HG03280 (cell line): ENCODE measurements around the gene TSPAN7.

Source experiments
- ATAC-seq: cut with Tn5 transposase; IDR thresholded peaks from one replicate; pipeline ENCODE4 v1.9.1; 2021; ENCODE audit warnings: mild to moderate bottlenecking, moderate library complexity; ENCODE audit not compliant: unreplicated experiment

The TSPAN7 gene

GRCh38 chrX:38679695-38680094 is 118.4 kb downstream of the TSPAN7 start:
- ATAC-seq: no peak

DNA sequence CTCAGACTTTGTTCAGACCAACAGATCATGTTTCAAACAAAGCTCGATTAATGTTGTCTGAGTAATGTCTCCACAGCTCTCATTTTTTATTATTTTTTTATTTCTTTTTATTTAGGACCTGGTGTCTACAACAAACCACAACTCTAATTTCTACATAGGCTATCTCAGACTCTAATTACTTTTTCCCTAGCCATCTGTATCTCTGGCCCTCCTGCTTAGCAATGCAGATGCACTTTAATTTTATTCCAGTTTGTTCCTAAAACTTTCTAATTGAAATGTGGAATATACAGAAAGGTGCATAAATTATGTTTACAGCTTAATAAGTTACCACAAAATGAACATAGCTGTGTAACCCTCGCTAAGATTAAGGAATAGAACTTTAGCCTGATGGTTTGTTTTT is 120.8 kb downstream of the TSPAN7 start:
- no peak for ATAC-seq

DNA sequence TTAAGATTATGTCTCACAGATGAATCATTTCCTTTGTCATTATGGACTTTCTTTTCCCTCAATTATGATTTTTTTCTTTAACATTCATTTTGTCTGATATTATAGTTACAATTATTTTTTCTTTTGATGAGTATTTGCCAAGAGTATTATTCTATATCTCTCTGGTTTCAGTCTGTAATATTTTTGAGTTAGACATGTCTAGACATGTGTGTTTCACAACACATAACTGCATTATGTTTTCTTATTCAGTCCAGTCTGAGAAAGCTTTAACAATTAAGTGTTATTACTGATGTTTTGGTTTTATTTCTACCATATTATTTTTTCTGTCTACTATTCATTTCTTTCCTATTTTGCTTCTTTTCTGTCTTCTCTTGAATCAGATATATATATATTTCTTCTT is 131.6 kb downstream of the TSPAN7 start:
- ATAC-seq: no peak

GRCh38 chrX:38694394-38694793 is 133.1 kb downstream of the TSPAN7 start:
- no peak for ATAC-seq

DNA sequence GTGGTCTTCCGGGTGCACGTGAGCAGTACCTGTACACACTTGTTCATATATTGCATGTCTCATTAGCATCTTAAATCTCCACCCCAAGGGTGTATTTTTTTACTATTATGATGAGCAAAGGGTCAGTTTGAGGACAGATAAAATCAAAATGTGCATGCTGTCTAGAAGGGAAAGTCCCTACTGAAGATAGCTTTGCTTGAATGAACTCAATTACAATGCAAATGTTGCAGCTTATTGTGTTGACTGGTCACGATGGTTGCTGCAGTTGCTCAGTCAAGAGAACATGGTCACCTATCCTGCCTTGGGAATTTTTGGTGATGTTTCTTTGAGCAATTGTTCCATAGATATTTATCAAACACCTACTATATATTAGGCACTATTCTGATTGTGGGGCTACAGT is 136.1 kb downstream of the TSPAN7 start:
- ATAC-seq: no peak

DNA sequence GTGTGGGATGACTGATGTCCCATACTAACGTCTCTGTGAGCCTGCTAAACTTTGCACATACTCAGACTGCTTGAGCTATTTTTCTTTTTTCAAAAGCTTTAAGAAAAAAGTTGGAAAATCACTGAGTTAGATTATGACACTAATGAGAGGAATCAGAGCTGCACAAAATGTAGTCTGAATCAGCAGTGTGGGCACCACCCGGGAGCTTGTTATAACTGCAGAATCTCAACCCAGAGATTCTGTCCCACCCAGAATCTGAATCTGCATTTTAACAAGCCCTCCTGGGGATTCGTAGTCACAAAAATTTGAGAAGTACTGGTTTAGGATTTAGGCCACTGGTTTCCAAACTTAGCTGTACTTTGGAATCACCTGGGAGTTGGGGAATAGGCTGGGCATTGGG is 137.8 kb downstream of the TSPAN7 start:
- ATAC-seq: no peak

- ATAC-seq: no peak
Observed at GRCh38 chrX:38699696-38700095, 138.4 kb downstream of the TSPAN7 start.

- ATAC-seq: no peak
Observed at GRCh38 chrX:38701073-38701472, 139.7 kb downstream of the TSPAN7 start.

GRCh38 chrX:38704146-38704882 is 143.0 kb downstream of the TSPAN7 start:
- no peak for ATAC-seq

DNA sequence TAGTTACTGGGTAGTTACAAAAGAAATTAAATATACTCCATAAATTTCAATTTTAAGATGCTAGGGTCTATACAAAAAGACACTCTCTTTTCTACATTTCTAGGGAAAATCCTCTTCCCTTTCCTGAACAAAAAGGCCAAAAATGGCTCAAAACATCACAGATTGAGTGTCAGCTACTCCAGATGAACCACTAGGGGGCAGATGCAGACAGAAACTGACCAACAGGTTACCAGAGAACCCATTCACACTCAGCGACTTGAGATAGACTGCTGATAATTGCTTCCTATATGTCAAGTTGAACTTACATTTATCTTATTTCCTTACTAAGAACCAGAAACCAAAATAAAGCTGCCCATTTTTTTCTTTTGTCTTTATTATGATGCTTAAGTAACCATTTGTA is 156.5 kb downstream of the TSPAN7 start:
- no peak for ATAC-seq

DNA sequence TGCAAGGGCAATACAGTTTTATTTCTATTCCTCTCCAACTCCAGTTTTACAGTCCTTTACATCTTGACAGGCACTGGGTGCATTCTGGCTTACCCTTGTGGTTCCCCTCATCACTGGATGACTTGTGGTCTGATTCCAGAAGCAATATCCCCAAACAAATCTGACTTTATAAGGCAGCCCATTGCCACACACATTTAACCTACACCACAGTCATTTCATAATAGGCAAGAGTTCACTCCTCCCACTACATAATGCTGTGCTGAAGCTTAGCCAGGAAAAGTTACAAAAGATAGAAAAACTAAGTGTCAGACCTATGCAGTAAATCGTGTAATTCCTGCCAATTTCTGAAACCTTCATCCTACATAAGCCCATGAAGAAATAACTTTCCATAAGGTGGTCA is 157.0 kb downstream of the TSPAN7 start:
- no peak for ATAC-seq

DNA sequence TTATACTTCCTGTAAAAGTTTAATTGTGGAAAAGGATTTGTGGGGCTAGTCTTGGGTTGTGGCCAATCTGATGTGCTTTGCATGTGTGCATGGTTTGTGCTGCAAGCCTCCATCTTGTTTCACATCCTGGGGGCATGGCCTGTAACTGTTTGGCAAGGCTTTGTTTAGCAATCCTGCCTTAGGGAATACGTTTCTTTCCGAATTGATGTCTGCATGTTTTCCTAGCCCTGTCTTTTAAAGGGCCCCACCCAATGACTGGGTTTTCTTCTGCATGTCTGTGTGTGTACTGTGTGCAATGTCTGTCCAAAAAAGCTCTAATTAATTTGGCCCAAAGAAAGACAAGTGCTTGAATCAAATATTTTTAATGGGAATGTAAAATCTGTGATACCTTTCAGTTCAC is 165.3 kb downstream of the TSPAN7 start:
- no peak for ATAC-seq

- ATAC-seq: no peak
Observed at GRCh38 chrX:38727668-38728067, 166.3 kb downstream of the TSPAN7 start.

DNA sequence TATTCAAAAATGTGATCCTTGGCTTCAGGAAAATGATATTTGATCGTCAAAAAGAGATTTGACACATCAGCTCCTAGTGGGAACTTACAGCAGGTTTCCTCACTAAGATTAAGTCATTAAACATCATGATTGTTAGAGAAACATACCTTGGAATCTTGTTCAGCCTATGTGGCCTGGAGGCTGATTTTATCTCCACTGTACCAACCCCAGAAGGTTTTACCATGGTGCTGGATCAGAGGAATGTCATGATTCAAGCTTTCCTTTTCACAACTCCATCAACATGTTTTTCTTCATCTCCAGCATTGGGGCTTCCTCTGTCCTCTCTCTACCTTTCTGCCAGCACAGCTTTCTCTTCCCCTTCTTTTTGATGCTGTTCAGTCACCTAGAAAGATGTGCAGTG is 171.5 kb downstream of the TSPAN7 start:
- ATAC-seq: no peak
